K562 (cell line): Measurements from ENCODE around the gene RTP5. TPM values are rescaled to one million over a fixed set of nuclear protein-coding genes. Genes with fewer than 3 reads are reported as not detected.
A peak's percentile ranks its signal among the peaks of the same experiment; 100 is the strongest.
"Not testable (repeated sequence)": the region's sequence is repeated elsewhere in the genome, so short reads cannot be mapped to it uniquely, and the experiment has no call there.

Source experiments
- ADNP ChIP-seq: fragments of 200-800 bp; sonication (Bioruptor generic); IDR thresholded peaks from 2 replicates; pipeline ENCODE4 v1.6.1; 2016; ENCODE audit warnings: missing genetic modification characterization, missing compliant biosample characterization
- EP400 ChIP-seq: fragments of 450-650 bp; IDR thresholded peaks from 2 replicates; pipeline ENCODE4 v1.6.1; 2017; ENCODE audit warnings: antibody characterized with exemption, mild to moderate bottlenecking, moderate library complexity
- JUN ChIP-seq, 2 experiments: sonication (generic) in 1 of 2; formaldehyde crosslinking in 1 of 2; IDR thresholded peaks; 2 replicates each; pipeline versions ENCODE4 v1.6.1 to v1.8.0; 2012 to 2022; ENCODE audit warnings: borderline replicate concordance in 2 of 2, mild to moderate bottlenecking in 2 of 2, improper control_type of control experiment in 1 of 2, low read depth in 1 of 2, low read length in 1 of 2, missing genetic modification reagents in 1 of 2
- L3MBTL2 ChIP-seq: fragments of 450-650 bp; IDR thresholded peaks from 2 replicates; pipeline ENCODE4 v1.6.1; 2016; ENCODE audit warnings: mild to moderate bottlenecking, moderate library complexity
- MYC ChIP-seq, 2 experiments: fragments of 250-450 bp in 1 of 2; sonication (Bioruptor Pico) in 1 of 2; IDR thresholded peaks; 2 replicates each; pipeline versions ENCODE4 v1.5.1 to v1.6.1; 2012 to 2021; ENCODE audit warnings: low read depth in 2 of 2, borderline replicate concordance in 1 of 2, improper control_type of control experiment in 1 of 2, low read length in 1 of 2, mild to moderate bottlenecking in 1 of 2, moderate library complexity in 1 of 2
- NONO ChIP-seq, 2 experiments: fragments of 200-400 bp in 1 of 2; fragments of 450-650 bp in 1 of 2; formaldehyde crosslinking in 1 of 2; IDR thresholded peaks; 2 replicates each; pipeline ENCODE4 v1.6.1; 2017; ENCODE audit warnings: low read depth in 2 of 2, mild to moderate bottlenecking in 2 of 2, moderate library complexity in 2 of 2, low read length in 1 of 2
- TRIM24 ChIP-seq, 2 experiments: fragments of 450-650 bp; IDR thresholded peaks; 2 replicates each; pipeline ENCODE4 v1.6.1; 2016
- ZNF232 ChIP-seq: sonication (generic); formaldehyde crosslinking; IDR thresholded peaks from 2 replicates; pipeline ENCODE4 v1.8.0; 2022; ENCODE audit warnings: mild to moderate bottlenecking, missing genetic modification reagents
- polyA plus RNA-seq, 8 experiments: library from polyadenylated mRNA; depleted of rRNA in 4 of 8; stranded (reverse) in 5 of 8; unstranded in 3 of 8; fragments of >200 nt; fragmentation: Nextera tagmentation in 2 of 8; fragmentation: Illumina TruSeq in 1 of 8; extraction: Ambion mirVana in 2 of 8; extraction: Trizol in 1 of 8; gene quantifications; 2 replicates each; pipeline versions ENCODE4 v1.2.1 to v1.2.3, GENCODE V29; 2011 to 2014; ENCODE audit warnings: inconsistent platforms in 1 of 8, missing spikeins in 1 of 8
- total RNA-seq, 7 experiments: library from RNA; depleted of rRNA in 6 of 7; stranded (reverse); fragments of >200 nt in 6 of 7; fragmentation: Illumina TruSeq in 2 of 7; extraction: Trizol in 2 of 7; gene quantifications; 2 replicates each; pipeline versions ENCODE4 v1.2.1 to v1.2.3, GENCODE V29; 2011 to 2021; ENCODE audit warnings: low replicate concordance in 1 of 7
- TF ChIP-seq, protein P1 (sequence below): sonication (generic); formaldehyde crosslinking; IDR thresholded peaks from 2 replicates; pipeline ENCODE4 v1.8.0; 2022; ENCODE audit warnings: missing genetic modification reagents, mild to moderate bottlenecking, moderate library complexity, borderline replicate concordance
- TF ChIP-seq, protein P2 (sequence below): sonication (generic); formaldehyde crosslinking; IDR thresholded peaks from 2 replicates; pipeline ENCODE4 v1.4.0; 2020; ENCODE audit warnings: mild to moderate bottlenecking, missing genetic modification reagents
- TF ChIP-seq, protein P3 (sequence below): sonication (generic); formaldehyde crosslinking; IDR thresholded peaks from 2 replicates; pipeline ENCODE4 v1.8.1; 2023; ENCODE audit warnings: mild to moderate bottlenecking, missing genetic modification reagents
- TF ChIP-seq, protein P4 (sequence below): sonication (generic); formaldehyde crosslinking; IDR thresholded peaks from 2 replicates; pipeline ENCODE4 v1.8.0; 2022; ENCODE audit warnings: missing genetic modification reagents, mild to moderate bottlenecking, borderline replicate concordance
- TF ChIP-seq, protein P5 (sequence below): fragments of 450-650 bp; IDR thresholded peaks from 2 replicates; pipeline ENCODE4 v1.6.1; 2017; ENCODE audit warnings: antibody characterized with exemption, mild to moderate bottlenecking

RTP5 gene
- total and polyA plus RNA-seq, 9 of the 15 experiments (the other 6 are each of a cell fraction or from before 2014, with no cell fraction given) = not detected

DNA sequence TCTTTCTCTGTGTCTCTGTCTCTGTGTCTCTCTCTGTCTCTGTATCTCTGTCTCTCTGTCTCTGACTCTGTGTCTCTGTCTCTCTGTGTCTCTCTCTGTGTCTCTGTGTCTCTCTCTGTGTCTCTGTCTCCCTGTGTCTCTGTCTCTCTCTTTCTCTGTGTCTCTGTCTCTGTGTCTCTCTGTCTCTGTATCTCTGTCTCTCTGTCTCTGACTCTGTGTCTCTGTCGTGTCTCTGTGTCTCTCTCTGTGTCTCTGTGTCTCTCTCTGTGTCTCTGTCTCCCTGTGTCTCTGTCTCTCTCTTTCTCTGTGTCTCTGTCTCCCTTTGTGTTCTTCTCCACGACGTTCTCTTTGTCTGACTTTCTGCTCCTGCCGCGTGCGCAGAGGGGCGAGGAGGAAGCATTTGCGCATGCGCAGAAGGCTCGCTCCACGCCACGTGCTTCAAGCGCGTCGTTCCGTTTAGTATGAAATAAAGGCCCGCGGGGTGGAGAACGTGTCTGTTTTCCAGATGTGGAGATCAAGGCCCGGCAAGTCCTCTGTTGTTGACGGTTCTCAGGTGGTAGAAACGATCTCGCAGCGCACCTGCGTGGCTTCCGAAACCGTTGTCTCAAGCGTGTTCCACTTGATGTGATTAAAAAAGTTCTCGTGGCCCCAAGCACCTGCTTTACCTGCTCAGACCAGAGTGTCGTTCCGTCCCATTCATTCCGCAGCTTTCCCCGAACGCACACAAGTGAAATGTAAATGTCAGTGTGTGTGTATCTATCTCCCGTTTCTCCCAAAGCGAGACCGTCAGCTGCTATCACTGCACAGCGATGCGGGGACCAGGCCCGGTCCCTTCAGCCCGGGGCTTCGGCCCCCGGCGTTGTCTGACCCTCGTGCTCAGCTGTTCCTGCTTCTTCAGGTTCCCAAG, 45.7 kb upstream of the RTP5 start (continued):
- TF ChIP-seq JUN (IDR thresholded peaks at IDR 0.05; ENCODE audit: borderline replicate concordance, low read depth, low read length); MYC (CRISPR knock-in tag; IDR thresholded peaks at IDR 0.05; ENCODE audit: borderline replicate concordance, low read depth): not testable (repeated sequence)
- TF ChIP-seq JUN (CRISPR knock-in tag; IDR thresholded peaks at IDR 0.05; ENCODE audit: borderline replicate concordance) (peak; percentile 23; the same call in 1 of the 2 replicates), L3MBTL2 (peak; percentile 99), NONO (IDR thresholded peaks at IDR 0.05; ENCODE audit: low read depth in 2 of 2, low read length in 1 of 2) (0 out of 4 replicates have a peak, but pooled peaks of 1 of the 2 experiments have one; percentile 22), ADNP (tag) (0 out of 2 replicates have a peak, but pooled peaks have one; percentile 56), MYC (IDR thresholded peaks at IDR 0.05; ENCODE audit: low read depth, low read length) (peak; percentile 79; the same call in 1 of the 2 replicates), TRIM24 (IDR thresholded peaks at IDR 0.05) (peak; percentile 18 to 22; a peak in 2 of 4 replicates), ZNF232 (peak; percentile 85; the same call in 1 of the 2 replicates), EP400 (peak; percentile 52)
- TF ChIP-seq, protein P1, sequence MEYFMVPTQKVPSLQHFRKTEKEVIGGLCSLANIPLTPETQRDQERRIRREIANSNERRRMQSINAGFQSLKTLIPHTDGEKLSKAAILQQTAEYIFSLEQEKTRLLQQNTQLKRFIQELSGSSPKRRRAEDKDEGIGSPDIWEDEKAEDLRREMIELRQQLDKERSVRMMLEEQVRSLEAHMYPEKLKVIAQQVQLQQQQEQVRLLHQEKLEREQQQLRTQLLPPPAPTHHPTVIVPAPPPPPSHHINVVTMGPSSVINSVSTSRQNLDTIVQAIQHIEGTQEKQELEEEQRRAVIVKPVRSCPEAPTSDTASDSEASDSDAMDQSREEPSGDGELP (CRISPR knock-in tag) = peak; percentile 73; the same call in 1 of the 2 replicates
- TF ChIP-seq, protein P2, sequence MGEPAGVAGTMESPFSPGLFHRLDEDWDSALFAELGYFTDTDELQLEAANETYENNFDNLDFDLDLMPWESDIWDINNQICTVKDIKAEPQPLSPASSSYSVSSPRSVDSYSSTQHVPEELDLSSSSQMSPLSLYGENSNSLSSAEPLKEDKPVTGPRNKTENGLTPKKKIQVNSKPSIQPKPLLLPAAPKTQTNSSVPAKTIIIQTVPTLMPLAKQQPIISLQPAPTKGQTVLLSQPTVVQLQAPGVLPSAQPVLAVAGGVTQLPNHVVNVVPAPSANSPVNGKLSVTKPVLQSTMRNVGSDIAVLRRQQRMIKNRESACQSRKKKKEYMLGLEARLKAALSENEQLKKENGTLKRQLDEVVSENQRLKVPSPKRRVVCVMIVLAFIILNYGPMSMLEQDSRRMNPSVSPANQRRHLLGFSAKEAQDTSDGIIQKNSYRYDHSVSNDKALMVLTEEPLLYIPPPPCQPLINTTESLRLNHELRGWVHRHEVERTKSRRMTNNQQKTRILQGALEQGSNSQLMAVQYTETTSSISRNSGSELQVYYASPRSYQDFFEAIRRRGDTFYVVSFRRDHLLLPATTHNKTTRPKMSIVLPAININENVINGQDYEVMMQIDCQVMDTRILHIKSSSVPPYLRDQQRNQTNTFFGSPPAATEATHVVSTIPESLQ (CRISPR knock-in tag) = peak; percentile 89; the same call in 1 of the 2 replicates
- TF ChIP-seq, protein P3, sequence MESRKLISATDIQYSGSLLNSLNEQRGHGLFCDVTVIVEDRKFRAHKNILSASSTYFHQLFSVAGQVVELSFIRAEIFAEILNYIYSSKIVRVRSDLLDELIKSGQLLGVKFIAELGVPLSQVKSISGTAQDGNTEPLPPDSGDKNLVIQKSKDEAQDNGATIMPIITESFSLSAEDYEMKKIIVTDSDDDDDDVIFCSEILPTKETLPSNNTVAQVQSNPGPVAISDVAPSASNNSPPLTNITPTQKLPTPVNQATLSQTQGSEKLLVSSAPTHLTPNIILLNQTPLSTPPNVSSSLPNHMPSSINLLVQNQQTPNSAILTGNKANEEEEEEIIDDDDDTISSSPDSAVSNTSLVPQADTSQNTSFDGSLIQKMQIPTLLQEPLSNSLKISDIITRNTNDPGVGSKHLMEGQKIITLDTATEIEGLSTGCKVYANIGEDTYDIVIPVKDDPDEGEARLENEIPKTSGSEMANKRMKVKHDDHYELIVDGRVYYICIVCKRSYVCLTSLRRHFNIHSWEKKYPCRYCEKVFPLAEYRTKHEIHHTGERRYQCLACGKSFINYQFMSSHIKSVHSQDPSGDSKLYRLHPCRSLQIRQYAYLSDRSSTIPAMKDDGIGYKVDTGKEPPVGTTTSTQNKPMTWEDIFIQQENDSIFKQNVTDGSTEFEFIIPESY (CRISPR knock-in tag) = peak; percentile 75
- TF ChIP-seq, protein P4, sequence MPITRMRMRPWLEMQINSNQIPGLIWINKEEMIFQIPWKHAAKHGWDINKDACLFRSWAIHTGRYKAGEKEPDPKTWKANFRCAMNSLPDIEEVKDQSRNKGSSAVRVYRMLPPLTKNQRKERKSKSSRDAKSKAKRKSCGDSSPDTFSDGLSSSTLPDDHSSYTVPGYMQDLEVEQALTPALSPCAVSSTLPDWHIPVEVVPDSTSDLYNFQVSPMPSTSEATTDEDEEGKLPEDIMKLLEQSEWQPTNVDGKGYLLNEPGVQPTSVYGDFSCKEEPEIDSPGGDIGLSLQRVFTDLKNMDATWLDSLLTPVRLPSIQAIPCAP = peak; percentile 74; the same call in 1 of the 2 replicates
- TF ChIP-seq, protein P5, sequence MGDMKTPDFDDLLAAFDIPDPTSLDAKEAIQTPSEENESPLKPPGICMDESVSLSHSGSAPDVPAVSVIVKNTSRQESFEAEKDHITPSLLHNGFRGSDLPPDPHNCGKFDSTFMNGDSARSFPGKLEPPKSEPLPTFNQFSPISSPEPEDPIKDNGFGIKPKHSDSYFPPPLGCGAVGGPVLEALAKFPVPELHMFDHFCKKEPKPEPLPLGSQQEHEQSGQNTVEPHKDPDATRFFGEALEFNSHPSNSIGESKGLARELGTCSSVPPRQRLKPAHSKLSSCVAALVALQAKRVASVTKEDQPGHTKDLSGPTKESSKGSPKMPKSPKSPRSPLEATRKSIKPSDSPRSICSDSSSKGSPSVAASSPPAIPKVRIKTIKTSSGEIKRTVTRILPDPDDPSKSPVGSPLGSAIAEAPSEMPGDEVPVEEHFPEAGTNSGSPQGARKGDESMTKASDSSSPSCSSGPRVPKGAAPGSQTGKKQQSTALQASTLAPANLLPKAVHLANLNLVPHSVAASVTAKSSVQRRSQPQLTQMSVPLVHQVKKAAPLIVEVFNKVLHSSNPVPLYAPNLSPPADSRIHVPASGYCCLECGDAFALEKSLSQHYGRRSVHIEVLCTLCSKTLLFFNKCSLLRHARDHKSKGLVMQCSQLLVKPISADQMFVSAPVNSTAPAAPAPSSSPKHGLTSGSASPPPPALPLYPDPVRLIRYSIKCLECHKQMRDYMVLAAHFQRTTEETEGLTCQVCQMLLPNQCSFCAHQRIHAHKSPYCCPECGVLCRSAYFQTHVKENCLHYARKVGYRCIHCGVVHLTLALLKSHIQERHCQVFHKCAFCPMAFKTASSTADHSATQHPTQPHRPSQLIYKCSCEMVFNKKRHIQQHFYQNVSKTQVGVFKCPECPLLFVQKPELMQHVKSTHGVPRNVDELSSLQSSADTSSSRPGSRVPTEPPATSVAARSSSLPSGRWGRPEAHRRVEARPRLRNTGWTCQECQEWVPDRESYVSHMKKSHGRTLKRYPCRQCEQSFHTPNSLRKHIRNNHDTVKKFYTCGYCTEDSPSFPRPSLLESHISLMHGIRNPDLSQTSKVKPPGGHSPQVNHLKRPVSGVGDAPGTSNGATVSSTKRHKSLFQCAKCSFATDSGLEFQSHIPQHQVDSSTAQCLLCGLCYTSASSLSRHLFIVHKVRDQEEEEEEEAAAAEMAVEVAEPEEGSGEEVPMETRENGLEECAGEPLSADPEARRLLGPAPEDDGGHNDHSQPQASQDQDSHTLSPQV = peak; percentile 88
